Endothelial cell of umbilical vein (primary cell): ENCODE results near the gene PROCA1. TPM values are rescaled to one million over a fixed set of nuclear protein-coding genes. Genes with fewer than 3 reads are reported as not detected.
"Not testable (repeated sequence)": the region's sequence is repeated elsewhere in the genome, so short reads cannot be mapped to it uniquely, and the experiment has no call there.

Experiments used
- BruUV-seq: library from RNA; stranded (reverse); fragments of 400-500 nt; replicated peaks from 2 replicates; lab custom pipeline; 2021; lab: Mats Ljungman, UMichigan
- CTCF ChIA-PET: fragments of 300-600, 350-600 bp; sonication (Branson Sonifier 250); formaldehyde crosslinking; loops from one replicate; lab custom pipeline; 2021; ENCODE audit warnings: antibody characterized with exemption, inconsistent platforms; lab: Charles Lee
- POLR2A ChIA-PET: fragments of 300-600, 350-600 bp; sonication (Branson Sonifier 250); formaldehyde crosslinking; loops from one replicate; lab custom pipeline; 2021; ENCODE audit warnings: antibody characterized with exemption, inconsistent platforms; lab: Charles Lee
- DNase-seq: peaks from one replicate; pipeline ENCODE4 v3.0.0-alpha.2; 2011; ENCODE audit warnings: low read depth, low spot score
- FAIRE-seq: peaks from 2 replicates; lab custom pipeline; 2011; peaks lifted over from hg19 to GRCh38; lab: Jason Lieb, UNC
- H2AFZ ChIP-seq: 2 replicates; pipeline ENCODE4 v1.6.0; 2012; ENCODE audit warnings: low read depth, low read length, control low read depth, inconsistent platforms
- H3K27ac ChIP-seq: 2 replicates; pipeline ENCODE4 v1.5.1; 2011; ENCODE audit warnings: low read depth, mild to moderate bottlenecking, control low read depth, low read length, moderate library complexity; ENCODE audit not compliant: insufficient read depth
- H3K27me3 ChIP-seq, 2 experiments: 2 replicates each; pipeline versions ENCODE4 v1.6.0 to v1.6.1; 2011; ENCODE audit warnings: low read length in 2 of 2, mixed read lengths in 1 of 2; ENCODE audit not compliant: control insufficient read depth in 2 of 2, insufficient read depth in 2 of 2
- H3K36me3 ChIP-seq, 2 experiments: 2 replicates in 1 of 2; 3 replicates in 1 of 2; pipeline ENCODE4 v1.5.1; 2011; ENCODE audit warnings: low read length in 2 of 2, mild to moderate bottlenecking in 1 of 2, moderate library complexity in 1 of 2; ENCODE audit not compliant: control insufficient read depth in 2 of 2, insufficient read depth in 2 of 2; ENCODE audit errors: extremely low read depth in 1 of 2
- H3K4me1 ChIP-seq: 3 replicates; pipeline ENCODE4 v1.5.1; 2011; ENCODE audit warnings: mild to moderate bottlenecking, low read length; ENCODE audit not compliant: control insufficient read depth, insufficient read depth; ENCODE audit errors: extremely low read depth
- H3K4me2 ChIP-seq: 2 replicates; pipeline ENCODE4 v1.6.1; 2011; ENCODE audit warnings: low read length, control low read depth, mixed read lengths; ENCODE audit not compliant: insufficient read depth
- H3K4me3 ChIP-seq, 3 experiments: fragments of 200-600 bp in 1 of 3; sonication (generic), shearing (Covaris generic) in 1 of 3; replicated peaks in 1 of 3; 2 replicates each; pipeline ENCODE4 v1.5.1; 2011 to 2016; ENCODE audit warnings: control low read depth in 3 of 3, low read length in 3 of 3, mild to moderate bottlenecking in 2 of 3, inconsistent platforms in 1 of 3, low read depth in 1 of 3, moderate library complexity in 1 of 3; ENCODE audit not compliant: insufficient read depth in 1 of 3
- H3K79me2 ChIP-seq: 2 replicates; pipeline ENCODE4 v1.6.0; 2012; ENCODE audit warnings: low read length, inconsistent platforms; ENCODE audit not compliant: control insufficient read depth, insufficient read depth
- H3K9ac ChIP-seq: replicated peaks from 2 replicates; pipeline ENCODE3; 2011; ENCODE audit warnings: low read length, control low read depth; ENCODE audit not compliant: insufficient read depth; ENCODE audit errors: extremely low read depth
- H3K9me1 ChIP-seq: replicated peaks from 3 replicates; pipeline ENCODE4 v1.6.0; 2011; ENCODE audit warnings: mild to moderate bottlenecking, low read length; ENCODE audit not compliant: control insufficient read depth, insufficient read depth; ENCODE audit errors: extremely low read depth
- H3K9me3 ChIP-seq: replicated peaks from 2 replicates; pipeline ENCODE4 v1.5.1; 2012; ENCODE audit warnings: low read length, inconsistent platforms; ENCODE audit not compliant: control insufficient read depth, insufficient read depth
- H4K20me1 ChIP-seq: replicated peaks from 2 replicates; pipeline ENCODE3; 2011; ENCODE audit warnings: mild to moderate bottlenecking, low read length; ENCODE audit not compliant: control insufficient read depth, insufficient read depth; ENCODE audit errors: extremely low read depth
- CTCF ChIP-seq, 2 donors: IDR thresholded peaks; 1 replicate in 1 of 2; 2 replicates in 1 of 2; pipeline ENCODE4 v1.5.1; 2011; ENCODE audit warnings: low read length in 2 of 2, mild to moderate bottlenecking in 2 of 2, moderate library complexity in 2 of 2, control low read depth in 1 of 2, inconsistent platforms in 1 of 2, low read depth in 1 of 2; ENCODE audit not compliant: insufficient read depth in 1 of 2; ENCODE audit errors: extremely low read depth in 1 of 2
- JUN ChIP-seq: IDR thresholded peaks from 2 replicates; pipeline ENCODE4 v1.6.1; 2011; ENCODE audit warnings: borderline replicate concordance, low read depth; ENCODE audit not compliant: insufficient read length, insufficient read depth
- dilution Hi-C: fragments of 300-500 bp; cut with MboI; formaldehyde crosslinking; loops from one replicate; pipeline ENCODE4 v1.15.0; 2019; ENCODE audit warnings: low sequenced_read_pairs; ENCODE audit not compliant: extremely low pct_ligation_motif_present
- intact Hi-C: fragments of 100-400 bp; cut with micrococcal nuclease; formaldehyde crosslinking; loops from one replicate; pipeline ENCODE4 v1.10.0; 2022
- polyA plus RNA-seq, 4 experiments: library from polyadenylated mRNA; depleted of rRNA in 3 of 4; stranded (reverse) in 3 of 4; unstranded in 1 of 4; fragments of >200 nt; gene quantifications; 2 replicates each; pipeline versions ENCODE4 v1.2.1 to v1.2.3, GENCODE V29; 2011 to 2012; ENCODE audit warnings: missing spikeins in 1 of 4
- total RNA-seq: library from RNA; stranded (reverse); gene quantifications from 2 replicates; pipeline ENCODE4 v1.2.3, GENCODE V29; 2021
- TF ChIP-seq, protein P1 (sequence below): IDR thresholded peaks from 2 replicates; pipeline ENCODE4 v1.6.1; 2011; ENCODE audit not compliant: insufficient read depth, insufficient read length

Gene PROCA1
- total and polyA plus RNA-seq, 2 donors (not counting 3 experiments of a cell fraction or from before 2014, with no cell fraction given), result 2.0 to 2.1 TPM

DNA sequence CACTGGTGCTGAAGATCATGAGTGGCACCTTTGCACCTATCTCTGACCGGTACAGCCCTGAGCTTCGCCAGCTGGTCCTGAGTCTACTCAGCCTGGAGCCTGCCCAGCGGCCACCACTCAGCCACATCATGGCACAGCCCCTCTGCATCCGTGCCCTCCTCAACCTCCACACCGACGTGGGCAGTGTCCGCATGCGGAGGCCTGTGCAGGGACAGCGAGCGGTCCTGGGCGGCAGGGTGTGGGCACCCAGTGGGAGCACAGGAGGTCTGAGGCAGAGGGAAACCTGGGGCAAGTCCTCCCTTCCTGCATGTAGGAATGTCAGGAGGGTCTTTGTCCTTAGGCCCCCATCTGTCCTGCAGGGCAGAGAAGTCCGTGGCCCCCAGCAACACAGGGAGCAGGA is 25.6 kb upstream of the PROCA1 start:
- no peak overlapping the region for H3K4me3 ChIP-seq
- no peaks in the 10 kb centered on the region for H3K36me3 ChIP-seq
- no peak overlapping the region for H3K4me2 ChIP-seq
- no TSS peak for BruUV-seq
- no peak overlapping the region for H3K9ac ChIP-seq
- DNase-seq (no peak), FAIRE-seq (no peak)
- no peak overlapping the region for H2AFZ ChIP-seq
- ChIA-PET CTCF (interaction anchor here (1.2 kb wide), 1 partner anchor 10 kb away, joined by 3 read pairs; no protein-coding TSS in a partner anchor), POLR2A (no interaction called here)
- TF ChIP-seq JUN (no peak), CTCF (IDR thresholded peaks at IDR 0.05; ENCODE audit: extremely low read depth in 1 of 2, insufficient read depth in 1 of 2, low read depth in 1 of 2, low read length in 2 of 2) (no peak)
- TF ChIP-seq, protein P1, sequence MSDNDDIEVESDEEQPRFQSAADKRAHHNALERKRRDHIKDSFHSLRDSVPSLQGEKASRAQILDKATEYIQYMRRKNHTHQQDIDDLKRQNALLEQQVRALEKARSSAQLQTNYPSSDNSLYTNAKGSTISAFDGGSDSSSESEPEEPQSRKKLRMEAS, result no peak
- H3K4me1 ChIP-seq, result no peaks in the 10 kb centered on the region
- no peaks in the 10 kb centered on the region for H3K9me3 ChIP-seq
- intact Hi-C loops, result no loop called here
- no peaks in the 10 kb centered on the region for H3K79me2 ChIP-seq
- no peaks in the 10 kb centered on the region for H3K27me3 ChIP-seq
- dilution Hi-C loops, result no loop called here
- no peaks in the 10 kb centered on the region for H4K20me1 ChIP-seq
- no peak overlapping the region for H3K27ac ChIP-seq
- H3K9me1 ChIP-seq, result no peaks in the 10 kb centered on the region

GRCh38 chr17:28735913-28736769 is 24.5 kb upstream of the PROCA1 start:
- H2AFZ ChIP-seq, H3K79me2 ChIP-seq, H3K27ac ChIP-seq, H3K27me3 ChIP-seq, H3K36me3 ChIP-seq, H3K9me1 ChIP-seq, H3K4me1 ChIP-seq, BruUV-seq, H3K9me3 ChIP-seq, POLR2A ChIA-PET, H4K20me1 ChIP-seq, FAIRE-seq, H3K4me3 ChIP-seq, H3K9ac ChIP-seq, dilution Hi-C loops, DNase-seq, H3K4me2 ChIP-seq, intact Hi-C loops: not testable (repeated sequence)
- CTCF ChIA-PET, result interaction anchor here (1.2 to 13.7 kb wide), 3 partner anchors 9 to 11 kb away, joined by 3 to 602 read pairs (median 8); partner anchors contain the start of gene TRAF4
